GM21515 (cell line): ENCODE data around the gene MCEE.
"Not testable (repeated sequence)": the region's sequence is repeated elsewhere in the genome, so short reads cannot be mapped to it uniquely, and the experiment has no call there.

Experiments
- ATAC-seq: cut with Tn5 transposase; IDR thresholded peaks from one replicate; pipeline ENCODE4 v1.9.1; 2021; ENCODE audit not compliant: unreplicated experiment

The MCEE gene

GRCh38 chr2:71130152-71130904 is at the start of gene MCEE, which contains the start of gene MPHOSPH10:
TSS of gene MCEE (minus strand) at chr2:71130229. CDS start at chr2:71130219, 10 bp downstream.
TSS of gene MPHOSPH10 (plus strand) at chr2:71130634. CDS start at chr2:71130666, 32 bp downstream.
- ATAC-seq, result peak; percentile 92

DNA sequence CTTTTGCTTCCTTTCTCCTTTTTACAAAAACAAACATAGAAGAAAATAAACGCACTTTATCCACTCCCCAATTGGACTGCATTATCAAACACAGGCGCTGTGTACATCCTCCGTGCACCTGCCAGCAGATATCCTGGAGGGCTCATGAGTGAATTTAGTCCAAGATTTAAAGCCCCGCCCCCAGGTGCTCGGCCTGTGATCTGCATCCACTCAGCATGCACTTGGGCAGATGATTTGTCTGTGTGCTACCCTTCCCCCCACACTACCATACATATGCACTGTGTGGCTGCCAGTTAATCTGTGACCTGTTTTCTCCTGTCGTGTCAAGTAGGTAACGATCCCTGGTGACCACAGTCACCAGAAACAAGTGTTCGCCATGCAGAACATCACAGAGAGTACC is 48.8 kb upstream of the MCEE start:
- ATAC-seq, result not testable (repeated sequence)

DNA sequence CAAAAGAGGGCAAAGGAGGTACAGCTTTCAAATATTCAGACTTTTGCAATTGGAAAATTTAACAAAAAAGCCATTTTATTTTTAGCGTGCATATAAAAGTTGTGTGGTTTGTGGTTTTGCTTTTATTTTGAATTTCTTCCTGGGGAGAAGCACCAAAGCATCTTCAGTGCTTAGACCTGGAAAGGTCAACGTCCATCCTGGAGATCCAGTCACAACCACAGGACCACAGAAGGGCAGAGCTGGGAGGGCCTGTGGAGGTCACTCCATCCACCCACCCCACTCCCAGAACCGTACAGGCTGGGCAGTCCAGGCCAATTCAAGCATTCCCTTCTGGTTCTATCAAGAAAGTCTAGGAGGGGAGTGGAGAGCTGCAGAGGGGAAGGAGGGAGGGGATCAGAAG is 44.2 kb upstream of the MCEE start:
- ATAC-seq, result no peak

- no peak for ATAC-seq
These were observed 43.1 kb upstream of the MCEE start for GRCh38 chr2:71173096-71173495.

DNA sequence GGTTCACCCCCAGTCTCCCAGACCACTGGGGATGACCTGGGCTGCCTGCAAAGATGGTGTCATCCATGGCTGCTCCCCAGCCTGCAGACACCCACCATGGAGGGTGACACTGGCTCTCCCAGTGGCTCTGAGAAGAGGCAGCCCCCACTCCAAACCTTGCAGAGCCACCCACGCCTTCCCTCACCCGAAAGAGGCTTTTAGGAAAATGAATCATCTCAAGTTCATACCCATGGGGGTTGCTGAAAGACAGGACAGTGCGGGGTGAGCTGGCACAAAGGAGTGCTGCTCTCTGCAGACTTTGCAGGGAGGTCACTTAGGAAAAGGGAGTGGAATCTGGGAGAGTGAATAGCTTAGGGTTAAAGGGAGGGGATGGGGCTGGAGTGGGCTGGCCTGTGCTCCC is 36.8 kb upstream of the MCEE start:
- no peak for ATAC-seq

GRCh38 chr2:71157124-71157793 is 27.2 kb upstream of the MCEE start:
- no peak for ATAC-seq

DNA sequence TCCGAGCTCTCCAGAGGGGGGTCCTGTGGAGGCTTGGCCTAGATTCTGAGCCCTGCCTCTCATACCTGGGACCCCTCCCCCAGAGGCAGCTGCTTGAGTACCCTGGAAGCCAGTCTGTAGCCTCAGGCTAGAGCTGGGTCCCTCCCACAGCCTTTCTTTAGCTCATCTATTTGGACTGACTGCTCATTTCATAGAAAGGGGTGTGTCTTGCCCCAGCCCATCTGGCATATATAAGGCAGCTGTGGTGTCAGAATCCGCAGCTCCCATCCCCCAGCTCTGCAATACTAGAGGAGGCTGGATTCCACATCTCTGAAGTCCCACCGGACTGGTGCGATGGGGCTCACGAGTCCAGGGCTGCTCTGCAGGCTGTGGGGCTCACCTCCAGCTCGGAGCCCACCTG is 26.5 kb upstream of the MCEE start:
- no peak for ATAC-seq

DNA sequence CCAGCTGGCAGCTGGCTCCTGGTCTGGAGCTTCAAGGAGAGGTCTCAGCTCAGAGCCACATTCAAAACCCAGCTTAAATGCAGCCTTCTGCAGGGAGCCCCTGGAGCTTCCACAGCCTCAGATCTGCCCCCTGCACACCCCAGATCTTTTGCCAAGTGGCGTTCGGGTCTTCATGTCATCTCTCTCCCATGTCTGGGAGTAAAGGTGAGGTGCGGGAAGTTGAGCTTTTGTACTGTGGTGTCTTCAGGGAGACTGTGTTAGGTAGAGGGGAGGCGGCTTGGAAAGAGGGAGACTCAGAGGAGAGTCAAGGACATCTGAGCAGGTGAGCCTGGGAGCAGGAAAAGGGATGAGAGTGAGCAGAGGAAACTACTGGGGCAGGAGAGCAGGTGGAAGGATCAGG is 25.8 kb upstream of the MCEE start:
- no peak for ATAC-seq

- peak; percentile 74 for ATAC-seq
These were observed 24.8 kb upstream of the MCEE start for GRCh38 chr2:71154798-71155197.

GRCh38 chr2:71154279-71154678 is 24.2 kb upstream of the MCEE start:
- ATAC-seq, result no peak

DNA sequence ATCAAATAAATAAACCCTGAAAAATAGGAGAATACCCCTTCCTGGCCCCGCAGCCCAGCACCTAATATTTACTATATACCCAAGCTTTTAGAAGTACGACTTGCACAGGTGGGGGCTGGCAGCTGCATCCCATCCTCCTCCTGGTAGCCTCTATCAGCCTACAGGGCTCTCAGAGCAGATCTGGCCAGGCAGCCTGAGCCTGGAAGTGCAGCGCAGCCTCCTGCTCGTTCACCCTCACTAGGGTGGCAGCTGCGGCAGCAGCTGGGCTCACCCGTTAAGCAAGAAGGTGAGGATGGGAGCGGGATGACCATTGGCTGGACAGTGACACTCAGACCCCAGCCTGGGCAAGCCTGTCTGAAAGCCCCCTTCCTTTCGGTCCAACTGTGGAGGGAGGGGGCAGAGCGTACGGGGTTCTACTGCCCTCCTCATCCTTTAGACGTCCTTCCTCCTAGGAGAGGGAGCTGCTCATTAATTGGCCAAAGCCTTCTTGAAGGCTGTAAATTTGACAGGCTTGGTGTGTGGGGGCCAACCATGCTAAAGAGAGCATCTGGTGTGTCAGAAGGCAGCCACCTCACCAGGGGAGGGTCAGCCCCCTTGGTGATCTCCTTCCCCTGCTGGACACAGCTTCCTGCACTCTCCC is 23.7 kb upstream of the MCEE start:
- no peak for ATAC-seq

- no peak for ATAC-seq
These were observed 21.6 kb upstream of the MCEE start for GRCh38 chr2:71151620-71152019.

DNA sequence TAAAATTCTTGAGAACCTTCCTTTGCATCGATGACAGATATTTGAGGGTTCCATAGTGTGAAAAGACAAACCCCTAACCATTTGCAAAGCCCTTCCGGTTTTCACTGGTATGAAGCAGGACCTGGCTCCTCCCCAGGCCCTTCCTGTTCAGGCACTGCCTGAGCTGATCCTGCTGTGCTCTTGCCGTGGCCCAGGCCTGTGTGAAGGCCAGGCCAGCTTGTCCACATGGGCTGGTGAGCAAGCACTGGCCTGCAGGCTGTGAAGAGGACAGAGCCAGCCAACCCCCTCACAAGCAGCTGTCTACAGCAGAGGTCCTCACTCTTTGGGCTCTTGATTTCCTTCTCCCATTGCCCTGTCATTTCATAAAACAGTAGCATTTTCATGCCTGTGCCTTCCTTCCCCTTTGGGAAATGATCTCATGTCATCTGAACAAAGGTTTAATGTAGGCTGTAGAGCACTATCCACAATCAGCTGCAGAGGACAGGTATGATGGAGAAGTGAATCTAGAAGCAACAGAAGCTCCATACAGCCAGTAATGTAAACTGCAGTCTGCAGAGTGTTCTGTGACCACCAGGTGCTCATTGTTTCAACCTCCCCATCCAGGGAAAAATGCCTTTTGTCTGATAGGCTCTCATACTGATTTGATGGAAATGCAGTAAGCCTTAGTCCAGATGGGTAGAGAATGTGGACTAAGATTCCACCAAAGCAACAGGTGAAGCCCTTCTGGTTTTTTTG is 20.2 kb upstream of the MCEE start:
- no peak for ATAC-seq

- no peak for ATAC-seq
These were observed 18.6 kb upstream of the MCEE start for GRCh38 chr2:71148506-71149063.

GRCh38 chr2:71143782-71144181 is 13.8 kb upstream of the MCEE start:
- no peak for ATAC-seq

GRCh38 chr2:71136174-71136573 is 6.1 kb upstream of the MCEE start:
- no peak for ATAC-seq

DNA sequence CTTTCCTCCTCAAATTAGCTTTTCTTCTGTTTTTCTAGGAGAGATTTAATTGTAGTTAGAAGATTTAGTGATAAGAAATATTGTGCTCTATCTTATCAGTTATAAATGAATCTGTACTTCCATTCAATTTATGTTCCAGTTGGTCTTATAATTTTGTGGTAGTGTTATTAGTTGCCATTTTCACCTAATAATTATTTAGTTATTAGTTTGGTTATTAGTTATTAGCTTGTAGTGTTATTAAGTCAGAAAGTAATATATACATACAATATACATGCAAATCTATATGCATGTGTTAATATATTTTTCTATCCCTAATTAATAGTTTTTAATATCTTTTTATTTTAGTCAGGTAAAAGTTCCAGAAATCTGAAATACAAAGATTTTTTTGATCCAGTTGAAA is 3.6 kb upstream of the MCEE start:
- ATAC-seq, result no peak

DNA sequence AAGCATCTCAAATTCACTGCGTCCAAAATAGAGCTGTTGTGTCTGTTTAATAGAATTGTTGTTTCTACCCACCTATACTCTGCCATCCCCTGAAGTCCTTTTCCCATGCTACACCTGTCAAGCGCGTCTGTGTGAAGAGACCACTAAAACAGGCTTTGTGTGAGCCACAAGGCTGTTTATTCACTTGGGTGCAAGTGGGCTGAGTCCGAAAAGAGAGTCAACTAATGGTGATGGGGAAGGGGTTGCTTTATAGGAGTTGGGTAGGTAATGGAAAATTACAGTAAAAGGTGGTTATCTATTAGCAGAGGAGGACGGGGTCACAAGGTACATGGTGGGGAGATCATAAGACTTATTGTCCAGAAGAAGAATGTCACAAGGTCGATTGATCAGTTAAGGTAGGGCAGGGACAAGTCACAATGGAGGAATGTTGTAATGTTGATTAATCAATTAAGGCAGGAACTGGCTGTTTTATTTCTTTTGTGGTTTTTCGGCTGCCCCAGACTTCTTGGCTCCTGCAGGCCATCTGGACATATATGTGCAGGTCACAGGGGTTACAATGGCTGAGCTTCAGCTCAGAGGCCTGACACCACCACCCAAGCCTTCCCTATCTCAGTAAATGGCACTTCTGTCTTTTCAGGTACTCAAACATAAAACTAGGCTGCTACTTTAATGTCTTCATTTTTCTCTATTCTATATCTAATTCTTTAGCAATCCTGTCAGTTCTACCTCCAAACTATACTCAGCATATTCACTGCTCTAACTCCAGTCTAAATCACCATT is 1.5 kb upstream of the MCEE start:
- ATAC-seq, result not testable (repeated sequence)

DNA sequence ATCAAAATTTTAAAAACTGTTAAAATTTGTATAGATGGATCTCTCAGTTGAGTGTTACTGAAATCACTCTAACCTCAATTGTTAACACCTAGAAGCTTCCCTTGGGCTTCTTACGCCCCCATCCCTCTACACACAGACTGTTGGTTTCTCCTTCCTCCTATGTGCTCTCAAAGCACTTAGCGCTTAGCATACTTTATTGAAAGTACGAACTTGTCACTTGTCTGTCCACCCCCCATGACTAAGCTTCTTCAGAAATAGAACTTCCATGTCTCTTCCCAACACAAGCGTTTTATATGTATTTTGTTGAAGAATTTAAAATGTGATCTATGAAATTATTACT is 846 bp upstream of the MCEE start:
- ATAC-seq, result peak; percentile 27

GRCh38 chr2:71129902-71130151 is 202 bp downstream of the MCEE start:
- peak; percentile 40 for ATAC-seq
